ENCODE results near the gene MEF2D.

The MEF2D gene

DNA sequence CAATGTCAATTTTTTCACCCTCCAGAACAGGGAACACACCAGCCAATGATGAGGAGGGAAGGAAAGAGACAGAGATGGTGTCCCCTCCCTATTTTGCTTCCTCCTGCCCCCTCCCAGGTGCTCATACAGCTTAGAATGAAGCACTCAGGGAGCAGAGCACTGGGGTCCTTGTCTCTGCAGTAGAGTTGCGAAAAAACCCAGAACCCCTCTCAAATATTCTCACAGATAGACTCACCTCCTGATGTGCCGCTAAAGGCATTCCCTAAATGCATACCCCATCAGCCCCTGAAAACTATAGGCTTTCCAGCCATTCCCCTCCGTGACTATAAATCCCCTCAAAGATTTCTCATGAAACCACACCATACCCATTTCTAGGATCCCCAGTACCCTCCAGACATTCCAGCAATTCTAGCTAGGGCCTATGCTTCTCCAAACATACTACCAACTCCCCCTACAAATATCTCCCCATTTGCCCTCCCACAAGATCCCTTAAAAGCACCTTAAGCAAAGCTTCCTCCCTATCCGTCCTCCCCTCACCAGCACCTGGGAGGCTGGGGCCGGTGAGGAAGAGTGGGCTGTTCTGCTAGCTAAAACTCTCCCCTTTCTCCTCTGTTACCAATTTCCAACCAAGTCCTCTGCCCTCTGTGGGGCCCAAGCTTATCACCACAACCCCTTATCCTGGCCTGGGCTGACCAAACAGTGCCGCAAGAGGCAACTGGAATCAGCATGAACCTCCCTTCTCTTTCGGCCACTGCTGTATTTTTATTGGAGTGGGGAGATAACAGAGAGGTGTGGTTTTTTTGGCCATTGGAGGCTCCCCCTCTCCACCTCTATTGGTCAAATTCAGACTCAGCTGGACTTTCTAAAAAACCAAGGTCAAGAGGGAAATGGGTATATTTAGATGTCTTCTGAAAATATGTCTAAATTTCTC lies 76.9 kb downstream of the MEF2D start:
- no peak for DNase-seq

DNA sequence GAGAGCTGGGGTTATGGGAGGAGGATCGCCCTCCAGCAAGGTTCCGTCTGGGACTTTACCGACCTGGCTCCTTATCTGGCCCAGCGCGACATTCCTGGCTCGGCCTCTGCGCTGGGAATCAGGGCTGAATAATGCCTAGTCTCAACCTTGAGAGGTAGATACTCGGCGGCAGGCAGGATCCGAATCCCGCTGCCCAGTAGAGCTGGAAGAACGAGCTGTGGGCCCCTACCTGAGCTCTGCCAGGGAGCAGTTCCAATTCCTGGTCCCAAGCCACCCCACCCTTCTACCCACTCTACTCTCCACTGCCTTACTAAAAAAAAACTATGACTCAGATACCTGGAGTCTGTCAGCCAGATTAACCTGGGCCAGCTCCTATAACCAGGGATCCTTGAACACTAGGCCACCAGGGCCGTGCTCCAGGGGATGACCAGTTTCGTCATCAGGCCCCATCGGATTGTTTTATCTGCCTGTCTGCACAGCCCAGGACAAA lies 77.9 kb downstream of the MEF2D start:
- DNase-seq = no peak

DNA sequence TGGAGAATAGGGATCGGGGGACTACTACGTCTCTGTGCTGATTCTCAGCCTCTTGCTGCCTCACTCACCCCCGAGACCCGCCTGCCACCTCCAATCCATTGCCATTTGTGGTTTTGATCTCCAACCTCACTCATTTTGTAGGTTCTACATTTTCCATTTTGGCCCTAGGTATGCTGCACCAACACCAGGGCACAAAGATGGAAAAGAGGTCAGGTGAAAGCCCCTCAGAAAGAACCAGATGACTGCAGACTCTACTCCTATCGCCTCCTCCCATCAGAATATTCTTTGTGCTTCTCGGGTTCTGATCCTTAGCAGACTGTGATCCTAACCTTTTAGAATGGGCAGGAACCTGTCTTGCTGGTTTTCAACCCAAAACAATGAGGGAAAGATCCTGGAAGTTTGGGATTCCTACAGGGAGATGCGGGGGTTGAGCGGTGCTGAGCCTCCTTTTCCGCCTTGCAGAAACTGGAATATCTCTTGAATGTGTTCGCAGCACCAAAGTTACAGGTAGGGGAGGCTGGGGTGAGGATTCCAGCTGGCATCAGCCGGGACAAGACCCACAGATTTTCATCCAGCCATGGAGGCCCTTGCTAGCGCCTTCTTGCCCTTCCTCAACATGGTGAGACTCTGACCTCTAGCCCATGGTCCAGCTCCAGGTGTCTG lies 78.5 kb downstream of the MEF2D start:
- DNase-seq = no peak

DNA sequence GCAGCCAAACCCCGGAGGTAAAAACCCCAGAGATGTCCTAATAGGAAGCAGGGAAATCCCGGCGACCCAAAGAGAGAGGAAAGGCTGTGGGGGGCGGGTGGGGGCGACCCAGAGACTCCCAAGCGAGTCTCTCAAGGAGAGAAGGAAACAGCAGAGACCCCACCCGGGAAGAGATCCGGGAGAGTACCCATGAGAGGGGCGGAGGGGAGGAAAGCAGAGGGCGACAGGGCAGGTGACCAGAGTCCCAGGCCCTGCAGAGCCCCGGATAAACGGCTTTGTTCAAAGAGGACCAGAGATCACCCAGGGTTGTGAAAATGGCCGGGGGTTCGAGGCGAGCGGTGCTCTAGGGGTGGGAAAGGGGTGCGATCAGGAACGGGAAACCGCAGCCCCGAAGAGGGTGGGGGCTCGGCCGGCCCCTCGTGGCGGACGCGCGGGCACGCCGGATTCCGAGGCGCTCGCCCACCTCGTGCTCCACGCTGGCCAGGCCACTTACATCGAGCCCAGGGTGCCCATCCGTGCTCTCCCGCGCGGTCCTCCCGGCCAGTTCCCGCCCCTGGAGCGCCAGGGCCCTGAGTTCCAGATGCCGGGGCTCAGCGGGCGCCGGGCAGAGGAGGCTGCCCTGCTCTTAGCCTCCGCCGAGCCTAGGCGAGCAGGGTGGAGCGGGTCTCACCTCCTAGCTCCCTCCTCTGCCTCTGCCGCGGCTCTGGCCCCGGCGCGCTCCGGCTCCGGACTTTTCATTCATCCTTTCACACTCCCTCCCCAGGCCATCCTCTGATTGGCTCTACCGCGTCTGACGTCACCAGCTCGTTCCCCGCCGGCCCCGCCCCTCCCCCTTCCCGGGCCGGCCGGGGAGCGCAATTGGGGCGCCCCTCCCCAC lies 79.3 kb downstream of the MEF2D start:
- peak; percentile 82 for DNase-seq

DNA sequence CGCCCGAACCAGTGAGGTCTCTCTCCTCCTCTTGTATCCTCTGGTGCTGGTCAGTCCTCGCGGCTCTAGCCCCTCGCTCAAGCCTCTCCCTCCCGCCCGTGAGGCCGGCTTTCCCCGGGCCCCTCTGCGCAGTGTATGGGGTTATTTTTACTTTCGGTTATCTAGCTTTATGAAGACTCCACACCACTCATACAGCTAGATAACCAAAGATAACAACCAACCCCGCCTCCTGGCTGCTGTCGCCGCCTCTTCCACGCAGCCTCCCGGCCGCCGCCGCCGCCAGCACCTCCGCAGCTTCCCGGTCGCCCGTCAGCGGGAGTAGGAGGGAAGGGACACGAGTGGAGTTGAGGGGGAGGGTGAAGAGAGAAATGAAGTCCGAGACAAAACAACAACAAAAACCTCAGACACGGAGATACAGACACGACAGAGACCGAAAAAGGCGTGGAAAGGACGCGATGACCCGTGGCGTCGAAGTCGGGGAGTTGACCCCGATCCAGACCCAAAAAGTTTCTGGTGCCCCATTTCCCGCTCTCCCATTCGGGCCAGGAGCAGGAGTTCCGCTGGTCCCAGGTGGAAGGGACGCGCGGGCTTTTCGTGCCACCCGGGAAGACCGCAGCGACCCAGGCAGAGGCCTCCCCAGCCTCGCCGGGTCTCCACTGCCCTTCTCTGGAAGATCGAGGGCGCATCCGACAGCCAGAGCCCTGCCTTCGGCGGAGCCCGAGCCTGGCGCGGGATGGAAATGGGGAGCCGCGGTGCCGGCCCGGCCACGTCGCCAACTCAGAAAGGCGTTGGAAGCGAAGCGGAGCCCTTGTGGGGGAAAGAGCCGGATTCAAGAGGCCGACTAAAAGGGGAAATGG lies 80.1 kb downstream of the MEF2D start:
- DNase-seq = peak; percentile 51

DNA sequence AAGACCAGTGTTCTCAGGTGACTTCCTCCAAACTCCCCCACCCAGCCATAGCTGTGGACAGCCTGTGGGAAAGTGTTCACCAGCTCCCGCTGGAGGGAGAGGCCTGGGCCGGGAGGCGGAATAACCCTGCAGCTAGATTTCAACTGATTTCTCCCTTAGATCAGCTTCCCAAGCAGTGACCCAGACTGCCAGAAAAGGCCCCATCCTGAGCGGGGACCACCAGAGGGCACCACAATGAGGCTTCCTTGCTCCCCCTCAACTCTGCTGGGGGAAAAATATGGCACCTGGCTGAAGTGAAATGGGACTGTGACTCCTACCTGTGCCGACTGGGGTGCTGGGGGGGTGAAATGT lies 80.7 kb downstream of the MEF2D start:
- peak; percentile 61 for DNase-seq

DNA sequence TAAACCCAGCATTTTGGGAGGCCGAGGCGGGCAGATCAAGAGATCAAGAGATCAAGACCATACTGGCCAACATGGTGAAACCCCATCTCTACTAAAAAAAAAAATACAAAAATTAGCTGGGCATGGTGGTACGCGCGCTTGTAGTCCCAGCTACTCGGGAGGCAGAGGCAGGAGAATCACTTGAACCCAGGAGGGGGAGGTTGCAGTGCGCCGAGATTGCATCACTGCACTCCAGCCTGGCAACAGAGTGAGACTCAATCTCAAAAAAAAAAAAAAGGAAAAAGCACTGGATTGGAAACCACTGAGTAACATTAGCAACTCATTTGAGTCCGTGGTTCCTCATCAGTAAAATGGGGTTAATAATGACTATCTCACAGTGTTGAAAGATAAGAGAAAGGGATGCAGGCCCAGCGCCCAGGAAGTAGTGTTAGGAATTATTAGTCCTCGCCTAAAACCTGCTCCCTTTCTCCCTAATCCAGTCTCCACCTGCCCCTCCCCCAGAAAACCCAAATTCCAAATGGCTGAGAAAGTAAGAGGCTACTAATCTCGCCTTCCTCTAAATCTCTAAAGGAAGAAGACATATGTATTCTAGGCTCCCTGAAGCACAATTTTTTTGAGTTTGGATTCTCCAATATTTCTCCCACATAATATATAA lies 82.0 kb downstream of the MEF2D start:
- no peak for DNase-seq

DNA sequence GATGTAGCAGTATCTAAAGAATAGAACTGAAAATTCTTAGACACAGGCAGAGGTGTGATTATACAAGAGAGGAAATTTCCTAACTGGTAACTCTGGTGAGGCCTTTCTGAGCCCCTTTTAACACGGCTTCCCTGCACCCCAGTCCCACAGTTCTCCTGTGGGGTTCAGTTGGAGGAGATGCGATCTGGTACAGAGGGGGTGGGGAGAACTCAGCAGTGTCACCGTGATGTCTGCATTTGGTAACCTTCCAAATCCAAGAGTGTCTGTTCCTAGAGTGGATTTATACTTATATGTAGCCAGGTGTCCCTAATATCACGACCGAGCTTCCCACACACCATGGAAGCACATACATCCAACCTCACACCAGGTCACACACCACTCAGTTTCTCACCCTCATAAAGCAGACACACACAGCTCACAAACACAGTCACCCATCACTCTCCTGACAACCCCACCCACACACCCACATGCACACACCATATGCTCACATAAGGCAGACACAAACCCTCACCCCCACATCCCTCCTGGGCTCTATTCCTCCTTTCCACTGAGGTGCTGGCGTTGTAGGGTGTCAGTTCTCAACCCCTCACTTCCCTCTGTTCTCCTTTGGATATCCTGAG lies 83.1 kb downstream of the MEF2D start:
- DNase-seq = no peak

DNA sequence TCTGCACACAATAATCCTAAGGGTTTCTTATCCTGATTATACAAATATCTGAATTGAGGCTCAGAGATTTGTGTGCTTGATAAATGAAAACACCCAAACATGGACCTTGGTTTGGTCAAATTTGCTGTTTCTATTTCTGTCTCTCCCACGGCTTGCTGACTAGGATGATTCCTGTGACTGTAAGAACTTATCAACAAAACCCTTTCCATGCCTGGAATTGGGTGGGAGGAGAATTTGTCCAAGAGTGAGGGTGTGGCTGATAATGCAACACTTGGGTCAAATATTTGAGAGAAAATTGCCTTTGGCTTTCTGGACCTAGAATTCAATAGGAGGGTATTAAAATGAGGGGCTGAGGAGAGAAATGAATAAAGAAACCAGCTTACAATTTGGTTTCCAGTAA lies 83.6 kb downstream of the MEF2D start:
- DNase-seq = no peak

DNA sequence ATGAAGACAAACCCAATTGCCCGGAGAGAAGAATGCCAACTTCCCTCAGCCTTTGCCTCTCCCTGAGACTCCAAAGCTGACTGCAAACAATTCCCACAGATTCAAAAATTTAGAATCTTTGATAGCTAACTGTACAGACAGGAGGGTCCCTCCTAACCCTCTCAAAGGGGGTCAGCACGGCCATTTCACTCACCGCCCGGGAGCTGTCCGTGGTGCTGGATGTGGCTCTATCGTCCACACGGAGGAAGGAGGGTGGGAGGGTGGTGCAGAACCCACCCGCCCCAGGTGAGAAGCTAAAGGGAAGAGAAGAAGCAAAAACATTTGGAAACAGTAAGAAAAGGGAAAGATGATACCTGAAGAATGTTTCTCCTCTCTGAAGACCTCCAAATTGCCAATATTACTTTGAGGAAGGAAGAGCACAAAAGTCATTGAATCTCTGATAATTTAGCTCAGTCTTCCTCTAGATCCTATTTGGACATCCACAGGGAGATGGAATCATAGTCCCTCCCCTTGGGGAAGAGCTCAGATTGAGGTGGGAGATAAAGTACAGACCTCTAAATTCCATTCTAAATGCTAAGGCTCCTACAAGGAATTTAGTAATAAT lies 86.0 kb downstream of the MEF2D start:
- DNase-seq = peak; percentile 45

Data from stimulated activated CD8-positive, alpha-beta memory T cell treated with anti-CD3 and anti-CD28 coated beads, Interleukin-4, amount 100 ng/mL, for 48 hours (primary cell).